ENCODE data around the gene GGN. TPM values are rescaled to one million over a fixed set of nuclear protein-coding genes. Genes with fewer than 3 reads are reported as not detected.

The GGN gene
- total and polyA plus RNA-seq, 9 of the 15 experiments (the other 6 are each of a cell fraction or from before 2014, with no cell fraction given): 0.15 to 0.33 TPM; not detected in 7

DNA sequence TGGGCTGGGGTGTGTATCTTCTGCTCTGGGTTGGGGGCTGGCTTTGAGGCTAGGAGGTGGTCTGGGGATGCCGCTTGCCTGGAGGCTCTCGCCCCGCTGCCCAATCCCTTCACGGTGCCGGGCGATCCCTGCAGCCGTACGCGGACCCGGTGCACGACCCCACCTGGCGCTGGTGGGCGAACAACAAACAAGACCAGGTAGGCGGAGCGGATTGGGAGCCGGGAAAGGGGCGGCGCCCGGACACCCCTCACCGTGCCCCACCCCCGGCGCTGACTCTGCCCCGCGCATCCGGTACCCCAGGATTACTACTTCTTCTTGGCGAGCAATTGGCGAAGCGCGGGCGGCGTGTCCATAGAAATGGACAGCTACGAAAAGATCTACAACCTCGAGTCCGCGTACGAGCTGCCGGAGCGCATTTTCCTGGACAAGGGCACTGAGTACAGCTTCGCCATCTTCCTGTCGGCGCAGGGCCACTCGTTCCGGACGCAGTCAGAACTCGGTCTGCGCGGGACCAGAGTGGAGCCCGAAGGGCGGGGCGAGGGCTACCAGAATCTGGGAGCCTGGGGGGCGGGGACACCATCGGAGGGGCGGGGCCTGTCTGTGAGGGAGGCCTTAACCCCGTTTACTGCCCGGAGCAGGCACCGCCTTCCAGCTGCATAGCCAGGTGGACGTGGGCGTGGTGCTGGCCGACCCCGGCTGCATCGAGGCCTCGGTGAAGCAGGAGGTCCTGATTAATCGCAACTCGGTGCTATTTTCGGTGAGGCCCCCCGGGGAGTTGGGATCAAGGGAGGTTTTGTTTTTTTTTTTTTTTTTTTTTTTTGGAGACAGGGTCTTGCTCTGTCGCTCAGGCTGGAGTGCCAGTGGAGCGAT is 25.5 kb downstream of the GGN start:
- Histone ChIP-seq H3K36me3 (ENCODE audit: control insufficient read depth, insufficient read depth, low read length) (no peaks in the 10 kb centered on the region), H3K4me3 (peak overlapping the region; percentile 64), H3K9ac (ENCODE audit: insufficient read depth in 1 of 2, low read depth in 2 of 2, low read length in 2 of 2) (peak overlapping the region in 1 of 2 experiments; percentile 86; a peak in 2 of 4 replicates), H3K27ac (ENCODE audit: extremely low read depth, low read depth, low read length) (no peak overlapping the region), H3K9me3 (replicated peaks; ENCODE audit: control insufficient read depth, insufficient read depth, low read depth, low read length) (no peaks in the 10 kb centered on the region), H3K79me2 (ENCODE audit: control insufficient read depth, insufficient read depth, low read length) (no peaks in the 10 kb centered on the region), H3K9me1 (ENCODE audit: control insufficient read depth, insufficient read depth, low read length) (no peaks in the 10 kb centered on the region), H4K20me1 (replicated peaks; ENCODE audit: control insufficient read depth, insufficient read depth, low read length) (peaks cover 10% of the 10 kb centered on the region; the same call in 1 of the 2 replicates), H3K4me2 (ENCODE audit: insufficient read depth, low read length) (peak overlapping the region; percentile 91), H3K4me1 (replicated peaks in 1 of 2; ENCODE audit: control insufficient read depth in 2 of 2, insufficient read depth in 2 of 2, low read length in 2 of 2) (peaks cover 10 to 26% of the 10 kb centered on the region in 2 experiments; a peak in 4 of 5 replicates), H2AFZ (ENCODE audit: low read depth, low read length) (peak overlapping the region; percentile 98), H3K27me3 (ENCODE audit: control insufficient read depth in 2 of 2, insufficient read depth in 2 of 2, low read length in 2 of 2) (peaks cover 24 to 26% of the 10 kb centered on the region in 2 experiments)
- ATAC-seq: peak; percentile 91
- DNase-seq (ENCODE audit: extremely low read depth in 1 of 4, low spot score in 3 of 4): peak; percentile 91 to 95 (median 92)
- in situ Hi-C loops (cut with MboI): no loop called here
- FAIRE-seq: peak; percentile 85
- under 1% methylated on average over 53 of the region's 68 CpGs for WGBS (ENCODE audit: insufficient coverage, low coverage, missing lambda C conversion rate)
- ChIA-PET CTCF (ENCODE audit: low intra/inter-chr PET ratio) (no interaction called here), POLR2A (interaction anchor here (0.6 to 1.3 kb wide), 4 partner anchors 9 to 159 kb away, joined by 3 to 8 read pairs (median 3); partner anchors contain the start of gene PSMD8)
- intact Hi-C loops (cut with micrococcal nuclease): no loop called here
- BruUV-seq (replicated peaks): no TSS peak
- TF ChIP-seq, protein P1, sequence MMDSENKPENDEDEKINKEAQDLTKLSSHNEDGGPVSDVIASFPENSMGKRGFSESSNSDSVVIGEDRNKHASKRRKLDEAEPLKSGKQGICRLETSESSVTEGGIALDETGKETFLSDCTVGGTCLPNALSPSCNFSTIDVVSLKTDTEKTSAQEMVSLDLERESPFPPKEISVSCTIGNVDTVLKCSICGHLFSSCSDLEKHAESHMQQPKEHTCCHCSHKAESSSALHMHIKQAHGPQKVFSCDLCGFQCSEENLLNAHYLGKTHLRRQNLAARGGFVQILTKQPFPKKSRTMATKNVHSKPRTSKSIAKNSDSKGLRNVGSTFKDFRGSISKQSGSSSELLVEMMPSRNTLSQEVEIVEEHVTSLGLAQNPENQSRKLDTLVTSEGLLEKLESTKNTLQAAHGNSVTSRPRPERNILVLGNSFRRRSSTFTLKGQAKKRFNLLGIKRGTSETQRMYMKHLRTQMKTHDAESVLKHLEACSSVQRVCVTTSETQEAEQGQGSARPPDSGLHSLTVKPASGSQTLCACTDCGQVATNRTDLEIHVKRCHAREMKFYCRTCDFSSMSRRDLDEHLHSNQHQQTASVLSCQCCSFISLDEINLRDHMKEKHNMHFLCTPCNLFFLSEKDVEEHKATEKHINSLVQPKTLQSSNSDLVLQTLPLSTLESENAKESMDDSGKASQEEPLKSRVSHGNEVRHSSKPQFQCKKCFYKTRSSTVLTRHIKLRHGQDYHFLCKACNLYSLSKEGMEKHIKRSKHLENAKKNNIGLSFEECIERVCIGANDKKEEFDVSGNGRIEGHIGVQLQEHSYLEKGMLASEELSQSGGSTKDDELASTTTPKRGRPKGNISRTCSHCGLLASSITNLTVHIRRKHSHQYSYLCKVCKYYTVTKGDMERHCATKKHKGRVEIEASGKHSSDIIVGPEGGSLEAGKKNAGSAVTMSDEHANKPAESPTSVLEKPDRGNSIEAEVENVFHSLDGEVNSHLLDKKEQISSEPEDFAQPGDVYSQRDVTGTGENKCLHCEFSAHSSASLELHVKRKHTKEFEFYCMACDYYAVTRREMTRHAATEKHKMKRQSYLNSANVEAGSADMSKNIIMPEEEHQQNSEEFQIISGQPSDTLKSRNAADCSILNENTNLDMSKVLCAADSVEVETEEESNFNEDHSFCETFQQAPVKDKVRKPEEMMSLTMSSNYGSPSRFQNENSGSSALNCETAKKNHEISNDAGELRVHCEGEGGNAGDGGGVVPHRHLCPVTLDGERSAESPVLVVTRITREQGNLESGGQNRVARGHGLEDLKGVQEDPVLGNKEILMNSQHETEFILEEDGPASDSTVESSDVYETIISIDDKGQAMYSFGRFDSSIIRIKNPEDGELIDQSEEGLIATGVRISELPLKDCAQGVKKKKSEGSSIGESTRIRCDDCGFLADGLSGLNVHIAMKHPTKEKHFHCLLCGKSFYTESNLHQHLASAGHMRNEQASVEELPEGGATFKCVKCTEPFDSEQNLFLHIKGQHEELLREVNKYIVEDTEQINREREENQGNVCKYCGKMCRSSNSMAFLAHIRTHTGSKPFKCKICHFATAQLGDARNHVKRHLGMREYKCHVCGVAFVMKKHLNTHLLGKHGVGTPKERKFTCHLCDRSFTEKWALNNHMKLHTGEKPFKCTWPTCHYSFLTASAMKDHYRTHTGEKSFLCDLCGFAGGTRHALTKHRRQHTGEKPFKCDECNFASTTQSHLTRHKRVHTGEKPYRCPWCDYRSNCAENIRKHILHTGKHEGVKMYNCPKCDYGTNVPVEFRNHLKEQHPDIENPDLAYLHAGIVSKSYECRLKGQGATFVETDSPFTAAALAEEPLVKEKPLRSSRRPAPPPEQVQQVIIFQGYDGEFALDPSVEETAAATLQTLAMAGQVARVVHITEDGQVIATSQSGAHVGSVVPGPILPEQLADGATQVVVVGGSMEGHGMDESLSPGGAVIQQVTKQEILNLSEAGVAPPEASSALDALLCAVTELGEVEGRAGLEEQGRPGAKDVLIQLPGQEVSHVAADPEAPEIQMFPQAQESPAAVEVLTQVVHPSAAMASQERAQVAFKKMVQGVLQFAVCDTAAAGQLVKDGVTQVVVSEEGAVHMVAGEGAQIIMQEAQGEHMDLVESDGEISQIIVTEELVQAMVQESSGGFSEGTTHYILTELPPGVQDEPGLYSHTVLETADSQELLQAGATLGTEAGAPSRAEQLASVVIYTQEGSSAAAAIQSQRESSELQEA (IDR thresholded peaks at IDR 0.05; ENCODE audit: low read depth): no peak
- TF ChIP-seq ZNF449 (CRISPR knock-in tag; IDR thresholded peaks at IDR 0.05) (no peak), OTX1 (CRISPR knock-in tag; IDR thresholded peaks at IDR 0.05) (no peak), CREM (IDR thresholded peaks at IDR 0.05; ENCODE audit: low read depth) (no peak), ZNF589 (CRISPR knock-in tag; IDR thresholded peaks at IDR 0.05; ENCODE audit: low read depth) (no peak), PCBP1 (IDR thresholded peaks at IDR 0.05; ENCODE audit: low read depth, low read length, poor library complexity, severe bottlenecking) (peak; percentile 60), ATF1 (CRISPR knock-in tag; IDR thresholded peaks at IDR 0.05) (no peak), ATF1 (tag; IDR thresholded peaks at IDR 0.05) (peak; percentile 26; the same call in 1 of the 2 replicates), NFE2 (IDR thresholded peaks at IDR 0.05; ENCODE audit: low read depth) (no peak), NFIX (CRISPR knock-in tag; IDR thresholded peaks at IDR 0.05; ENCODE audit: low read depth) (no peak), TCFL5 (CRISPR knock-in tag; conservative IDR thresholded peaks at IDR 0.05) (no peak), NR2F6 (CRISPR knock-in tag; IDR thresholded peaks at IDR 0.05) (no peak), ZNF324 (CRISPR knock-in tag; IDR thresholded peaks at IDR 0.05) (no peak), DPF2 (IDR thresholded peaks at IDR 0.05) (no peak)

Measured in K562 (cell line).